Progenitor cell of endocrine pancreas (in vitro differentiated cells): ENCODE results near the gene ROBO2. TPM values are rescaled to one million over a fixed set of nuclear protein-coding genes. Genes with fewer than 3 reads are reported as not detected.

ENCODE experiments used
- DNase-seq: peaks from one replicate; pipeline ENCODE4 v3.0.0; 2021; ENCODE audit warnings: low spot score; ENCODE audit not compliant: unreplicated experiment
- H3K27ac Mint-ChIP-seq: 2 replicates; pipeline ENCODE4 v1.8.0; 2021; ENCODE audit warnings: mild to moderate bottlenecking, moderate library complexity, mixed read lengths
- H3K27me3 Mint-ChIP-seq: 2 replicates; pipeline ENCODE4 v1.8.0; 2021; ENCODE audit warnings: mixed read lengths
- H3K36me3 Mint-ChIP-seq: 2 replicates; pipeline ENCODE4 v1.8.0; 2022; ENCODE audit warnings: mixed read lengths; ENCODE audit not compliant: insufficient read depth
- H3K4me1 Mint-ChIP-seq: 2 replicates; pipeline ENCODE4 v1.8.0; 2021; ENCODE audit warnings: low read depth, mixed read lengths
- H3K4me3 Mint-ChIP-seq: 2 replicates; pipeline ENCODE4 v1.8.0; 2021; ENCODE audit warnings: low read depth, mild to moderate bottlenecking, moderate library complexity, mixed read lengths
- H3K9me3 Mint-ChIP-seq: 2 replicates; pipeline ENCODE4 v1.8.0; 2021; ENCODE audit warnings: low read depth, mixed read lengths
- CTCF ChIP-seq: fragments of 200-600 bp; sonication (generic); IDR thresholded peaks from one replicate; pipeline ENCODE4 v1.5.0; 2021; ENCODE audit warnings: antibody characterized with exemption, mild to moderate bottlenecking; ENCODE audit not compliant: unreplicated experiment
- total RNA-seq: library from RNA; stranded (reverse); gene quantifications from 2 replicates; pipeline ENCODE4 v1.2.1, GENCODE V29; 2021

ROBO2 gene
- total RNA-seq, 1 donor from 2014 or later: 75.2 TPM

DNA sequence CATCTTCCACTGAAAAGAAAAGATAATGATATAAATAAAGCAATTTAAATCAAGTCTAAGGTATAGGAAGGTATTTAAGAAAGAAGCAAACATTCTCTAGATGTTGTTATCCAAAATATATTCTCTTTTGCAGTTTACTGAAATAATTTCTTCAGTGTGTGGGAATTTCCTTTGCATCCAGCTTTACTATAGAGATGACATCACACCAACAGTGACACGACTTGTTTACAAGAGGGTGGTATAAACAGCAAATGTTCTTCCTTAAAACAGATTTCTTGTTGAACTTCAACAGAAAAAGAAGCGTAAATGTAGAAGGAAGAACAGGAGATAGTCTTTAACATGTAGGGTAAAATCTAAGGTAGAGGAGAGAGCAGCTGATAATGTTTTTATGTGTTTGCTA lies 202.5 kb downstream of the ROBO2 start:
- Mint-ChIP-seq H3K36me3 (peaks cover 17% of the 10 kb centered on the region), H3K9me3 (peaks cover 10% of the 10 kb centered on the region), H3K27me3 (no peaks in the 10 kb centered on the region), H3K27ac (no peak overlapping the region), H3K4me3 (no peak overlapping the region), H3K4me1 (peaks cover 9% of the 10 kb centered on the region)
- no peak for DNase-seq
- TF ChIP-seq CTCF: no peak

DNA sequence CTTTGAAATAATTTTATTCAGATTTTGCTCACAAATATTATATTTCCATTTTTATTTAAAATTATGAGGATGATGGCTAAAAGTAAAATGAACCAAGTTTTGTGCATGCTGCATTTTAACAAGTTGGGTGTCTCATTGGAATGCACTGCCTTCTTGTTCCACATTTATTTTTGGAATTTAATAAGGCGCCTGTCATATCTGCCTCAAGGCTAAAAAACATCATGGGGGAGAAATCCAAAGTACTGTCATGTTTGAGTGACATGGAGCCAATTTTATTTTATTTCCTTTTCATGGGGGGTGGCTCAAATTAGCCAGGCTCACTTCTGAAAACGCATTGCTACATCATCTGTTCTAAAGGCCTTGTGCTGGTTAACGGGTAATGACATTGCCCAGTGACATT lies 205.1 kb downstream of the ROBO2 start:
- peaks cover 6% of the 10 kb centered on the region for H3K36me3 Mint-ChIP-seq
- peaks cover 9% of the 10 kb centered on the region for H3K4me1 Mint-ChIP-seq

DNA sequence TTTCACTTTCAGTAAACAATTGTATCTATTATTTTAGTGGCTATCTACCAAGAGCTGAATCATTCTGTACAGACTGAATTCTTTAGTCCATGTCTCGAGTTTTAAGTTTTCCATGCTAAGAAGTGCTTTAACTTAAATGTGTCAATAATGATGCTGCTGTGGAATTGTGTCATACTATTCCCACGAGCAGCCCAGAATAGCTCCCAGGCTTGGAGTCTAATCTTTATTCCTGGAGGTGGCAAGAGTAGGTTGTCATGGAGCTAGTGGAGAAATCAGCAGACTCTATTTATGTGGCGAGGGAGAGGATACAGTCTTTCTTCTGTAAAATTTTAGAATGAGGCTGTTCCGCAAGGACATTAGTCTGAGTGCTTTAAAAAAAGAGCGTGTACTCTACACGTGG lies 207.2 kb downstream of the ROBO2 start:
- TF ChIP-seq CTCF: no peak
- Mint-ChIP-seq H3K27ac (no peak overlapping the region), H3K9me3 (peaks cover 5% of the 10 kb centered on the region), H3K4me3 (no peak overlapping the region), H3K36me3 (peaks cover 5% of the 10 kb centered on the region), H3K4me1 (peaks cover 5% of the 10 kb centered on the region), H3K27me3 (no peaks in the 10 kb centered on the region)
- DNase-seq: no peak

More for the DNA sequence above, 205.1 kb downstream of the ROBO2 start:
- no peak for TF ChIP-seq CTCF
- H3K27ac Mint-ChIP-seq: no peak overlapping the region
- no peak for DNase-seq
- peaks cover 6% of the 10 kb centered on the region for H3K9me3 Mint-ChIP-seq
- no peaks in the 10 kb centered on the region for H3K27me3 Mint-ChIP-seq
- no peak overlapping the region for H3K4me3 Mint-ChIP-seq

GRCh38 chr3:77247817-77248216 lies 207.9 kb downstream of the ROBO2 start:
- TF ChIP-seq CTCF: no peak
- no peaks in the 10 kb centered on the region for H3K27me3 Mint-ChIP-seq
- DNase-seq: no peak
- H3K4me3 Mint-ChIP-seq: no peak overlapping the region
- H3K9me3 Mint-ChIP-seq: peaks cover 7% of the 10 kb centered on the region
- H3K36me3 Mint-ChIP-seq: peaks cover 5% of the 10 kb centered on the region
- H3K4me1 Mint-ChIP-seq: peaks cover 5% of the 10 kb centered on the region
- peak overlapping the region; percentile 44 for H3K27ac Mint-ChIP-seq

DNA sequence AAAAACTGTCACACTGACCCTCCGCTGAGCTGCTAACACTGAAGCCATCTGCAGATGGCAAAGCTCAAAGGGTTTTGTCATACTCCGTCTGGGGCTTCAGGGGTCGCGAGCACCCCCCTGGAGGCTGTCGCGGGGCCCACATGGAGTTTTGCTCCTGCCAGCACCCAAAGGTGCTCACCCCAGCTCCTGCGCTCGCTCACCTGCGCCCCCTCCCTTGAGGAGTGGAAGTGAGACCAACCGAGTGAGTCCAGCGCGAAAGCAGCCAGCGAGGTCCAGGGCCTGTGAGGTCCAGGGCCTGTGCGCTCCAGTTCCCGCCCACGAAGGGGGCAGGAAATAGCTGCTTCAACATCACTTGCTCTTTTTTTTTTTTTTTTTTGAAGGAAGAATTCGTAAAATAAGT lies 208.5 kb downstream of the ROBO2 start:
- H3K27ac Mint-ChIP-seq: no peak overlapping the region
- no peak for TF ChIP-seq CTCF
- H3K36me3 Mint-ChIP-seq: peaks cover 5% of the 10 kb centered on the region
- DNase-seq: no peak
- no peaks in the 10 kb centered on the region for H3K27me3 Mint-ChIP-seq
- H3K4me3 Mint-ChIP-seq: no peak overlapping the region
- peaks cover 7% of the 10 kb centered on the region for H3K9me3 Mint-ChIP-seq
- H3K4me1 Mint-ChIP-seq: peaks cover 5% of the 10 kb centered on the region
